K562 (cell line): ENCODE data around the gene HOATZ. TPM values are rescaled to one million over a fixed set of nuclear protein-coding genes. Genes with fewer than 3 reads are reported as not detected.

Experiments used
- ARHGAP35 ChIP-seq: fragments of 450-650 bp; IDR thresholded peaks from 2 replicates; pipeline ENCODE4 v1.6.1; 2018; ENCODE audit not compliant: partially characterized antibody
- GTF2B ChIP-seq: IDR thresholded peaks from 2 replicates; pipeline ENCODE4 v1.6.1; 2011; ENCODE audit not compliant: insufficient read length; ENCODE audit errors: extremely low read depth
- SRSF1 ChIP-seq: fragments of 200-400 bp; formaldehyde crosslinking; IDR thresholded peaks from 2 replicates; pipeline ENCODE4 v1.6.1; 2017; ENCODE audit warnings: mild to moderate bottlenecking, low read depth, low read length, moderate library complexity
- XRCC5 ChIP-seq: fragments of 200-400 bp; formaldehyde crosslinking; IDR thresholded peaks from 2 replicates; pipeline ENCODE4 v1.6.1; 2017; ENCODE audit warnings: low read depth, mild to moderate bottlenecking, low read length
- ZNF121 ChIP-seq: sonication (generic); formaldehyde crosslinking; conservative IDR thresholded peaks from 2 replicates; pipeline ENCODE4 v1.8.0; 2022; ENCODE audit warnings: missing genetic modification reagents
- ZNF57 ChIP-seq: fragments of 450-650 bp; formaldehyde crosslinking; IDR thresholded peaks from 2 replicates; pipeline ENCODE4 v1.4.0; 2020; ENCODE audit warnings: mild to moderate bottlenecking, moderate library complexity
- polyA plus RNA-seq, 8 experiments: library from polyadenylated mRNA; depleted of rRNA in 4 of 8; stranded (reverse) in 5 of 8; unstranded in 3 of 8; fragments of >200 nt; fragmentation: Nextera tagmentation in 2 of 8; fragmentation: Illumina TruSeq in 1 of 8; extraction: Ambion mirVana in 2 of 8; extraction: Trizol in 1 of 8; gene quantifications; 2 replicates each; pipeline versions ENCODE4 v1.2.1 to v1.2.3, GENCODE V29; 2011 to 2014; ENCODE audit warnings: inconsistent platforms in 1 of 8, missing spikeins in 1 of 8
- total RNA-seq, 7 experiments: library from RNA; depleted of rRNA in 6 of 7; stranded (reverse); fragments of >200 nt in 6 of 7; fragmentation: Illumina TruSeq in 2 of 7; extraction: Trizol in 2 of 7; gene quantifications; 2 replicates each; pipeline versions ENCODE4 v1.2.1 to v1.2.3, GENCODE V29; 2011 to 2021; ENCODE audit warnings: low replicate concordance in 1 of 7
- TF ChIP-seq, protein P1 (sequence below): fragments of 250-450 bp; sonication (Bioruptor Pico); IDR thresholded peaks from 2 replicates; pipeline ENCODE4 v1.9.0; 2021; ENCODE audit warnings: mild to moderate bottlenecking, inconsistent platforms
- TF ChIP-seq, protein P2 (sequence below): fragments of 450-650 bp; IDR thresholded peaks from 2 replicates; pipeline ENCODE4 v1.6.1; 2016; ENCODE audit warnings: mild to moderate bottlenecking, moderate library complexity
- TF ChIP-seq, protein P3 (sequence below): fragments of 450-650 bp; conservative IDR thresholded peaks from 2 replicates; pipeline ENCODE4 v1.6.1; 2016; ENCODE audit warnings: missing genetic modification characterization, low read depth, mild to moderate bottlenecking, control low read depth, missing compliant biosample characterization

The HOATZ gene
- total and polyA plus RNA-seq, 9 of the 15 experiments (the other 6 are each of a cell fraction or from before 2014, with no cell fraction given): not detected

- TF ChIP-seq, protein P1, sequence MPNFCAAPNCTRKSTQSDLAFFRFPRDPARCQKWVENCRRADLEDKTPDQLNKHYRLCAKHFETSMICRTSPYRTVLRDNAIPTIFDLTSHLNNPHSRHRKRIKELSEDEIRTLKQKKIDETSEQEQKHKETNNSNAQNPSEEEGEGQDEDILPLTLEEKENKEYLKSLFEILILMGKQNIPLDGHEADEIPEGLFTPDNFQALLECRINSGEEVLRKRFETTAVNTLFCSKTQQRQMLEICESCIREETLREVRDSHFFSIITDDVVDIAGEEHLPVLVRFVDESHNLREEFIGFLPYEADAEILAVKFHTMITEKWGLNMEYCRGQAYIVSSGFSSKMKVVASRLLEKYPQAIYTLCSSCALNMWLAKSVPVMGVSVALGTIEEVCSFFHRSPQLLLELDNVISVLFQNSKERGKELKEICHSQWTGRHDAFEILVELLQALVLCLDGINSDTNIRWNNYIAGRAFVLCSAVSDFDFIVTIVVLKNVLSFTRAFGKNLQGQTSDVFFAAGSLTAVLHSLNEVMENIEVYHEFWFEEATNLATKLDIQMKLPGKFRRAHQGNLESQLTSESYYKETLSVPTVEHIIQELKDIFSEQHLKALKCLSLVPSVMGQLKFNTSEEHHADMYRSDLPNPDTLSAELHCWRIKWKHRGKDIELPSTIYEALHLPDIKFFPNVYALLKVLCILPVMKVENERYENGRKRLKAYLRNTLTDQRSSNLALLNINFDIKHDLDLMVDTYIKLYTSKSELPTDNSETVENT (CRISPR knock-in tag): no peak
- no peak for TF ChIP-seq ZNF121 (CRISPR knock-in tag)
- TF ChIP-seq SRSF1: no peak
- TF ChIP-seq GTF2B: no peak
- TF ChIP-seq, protein P2, sequence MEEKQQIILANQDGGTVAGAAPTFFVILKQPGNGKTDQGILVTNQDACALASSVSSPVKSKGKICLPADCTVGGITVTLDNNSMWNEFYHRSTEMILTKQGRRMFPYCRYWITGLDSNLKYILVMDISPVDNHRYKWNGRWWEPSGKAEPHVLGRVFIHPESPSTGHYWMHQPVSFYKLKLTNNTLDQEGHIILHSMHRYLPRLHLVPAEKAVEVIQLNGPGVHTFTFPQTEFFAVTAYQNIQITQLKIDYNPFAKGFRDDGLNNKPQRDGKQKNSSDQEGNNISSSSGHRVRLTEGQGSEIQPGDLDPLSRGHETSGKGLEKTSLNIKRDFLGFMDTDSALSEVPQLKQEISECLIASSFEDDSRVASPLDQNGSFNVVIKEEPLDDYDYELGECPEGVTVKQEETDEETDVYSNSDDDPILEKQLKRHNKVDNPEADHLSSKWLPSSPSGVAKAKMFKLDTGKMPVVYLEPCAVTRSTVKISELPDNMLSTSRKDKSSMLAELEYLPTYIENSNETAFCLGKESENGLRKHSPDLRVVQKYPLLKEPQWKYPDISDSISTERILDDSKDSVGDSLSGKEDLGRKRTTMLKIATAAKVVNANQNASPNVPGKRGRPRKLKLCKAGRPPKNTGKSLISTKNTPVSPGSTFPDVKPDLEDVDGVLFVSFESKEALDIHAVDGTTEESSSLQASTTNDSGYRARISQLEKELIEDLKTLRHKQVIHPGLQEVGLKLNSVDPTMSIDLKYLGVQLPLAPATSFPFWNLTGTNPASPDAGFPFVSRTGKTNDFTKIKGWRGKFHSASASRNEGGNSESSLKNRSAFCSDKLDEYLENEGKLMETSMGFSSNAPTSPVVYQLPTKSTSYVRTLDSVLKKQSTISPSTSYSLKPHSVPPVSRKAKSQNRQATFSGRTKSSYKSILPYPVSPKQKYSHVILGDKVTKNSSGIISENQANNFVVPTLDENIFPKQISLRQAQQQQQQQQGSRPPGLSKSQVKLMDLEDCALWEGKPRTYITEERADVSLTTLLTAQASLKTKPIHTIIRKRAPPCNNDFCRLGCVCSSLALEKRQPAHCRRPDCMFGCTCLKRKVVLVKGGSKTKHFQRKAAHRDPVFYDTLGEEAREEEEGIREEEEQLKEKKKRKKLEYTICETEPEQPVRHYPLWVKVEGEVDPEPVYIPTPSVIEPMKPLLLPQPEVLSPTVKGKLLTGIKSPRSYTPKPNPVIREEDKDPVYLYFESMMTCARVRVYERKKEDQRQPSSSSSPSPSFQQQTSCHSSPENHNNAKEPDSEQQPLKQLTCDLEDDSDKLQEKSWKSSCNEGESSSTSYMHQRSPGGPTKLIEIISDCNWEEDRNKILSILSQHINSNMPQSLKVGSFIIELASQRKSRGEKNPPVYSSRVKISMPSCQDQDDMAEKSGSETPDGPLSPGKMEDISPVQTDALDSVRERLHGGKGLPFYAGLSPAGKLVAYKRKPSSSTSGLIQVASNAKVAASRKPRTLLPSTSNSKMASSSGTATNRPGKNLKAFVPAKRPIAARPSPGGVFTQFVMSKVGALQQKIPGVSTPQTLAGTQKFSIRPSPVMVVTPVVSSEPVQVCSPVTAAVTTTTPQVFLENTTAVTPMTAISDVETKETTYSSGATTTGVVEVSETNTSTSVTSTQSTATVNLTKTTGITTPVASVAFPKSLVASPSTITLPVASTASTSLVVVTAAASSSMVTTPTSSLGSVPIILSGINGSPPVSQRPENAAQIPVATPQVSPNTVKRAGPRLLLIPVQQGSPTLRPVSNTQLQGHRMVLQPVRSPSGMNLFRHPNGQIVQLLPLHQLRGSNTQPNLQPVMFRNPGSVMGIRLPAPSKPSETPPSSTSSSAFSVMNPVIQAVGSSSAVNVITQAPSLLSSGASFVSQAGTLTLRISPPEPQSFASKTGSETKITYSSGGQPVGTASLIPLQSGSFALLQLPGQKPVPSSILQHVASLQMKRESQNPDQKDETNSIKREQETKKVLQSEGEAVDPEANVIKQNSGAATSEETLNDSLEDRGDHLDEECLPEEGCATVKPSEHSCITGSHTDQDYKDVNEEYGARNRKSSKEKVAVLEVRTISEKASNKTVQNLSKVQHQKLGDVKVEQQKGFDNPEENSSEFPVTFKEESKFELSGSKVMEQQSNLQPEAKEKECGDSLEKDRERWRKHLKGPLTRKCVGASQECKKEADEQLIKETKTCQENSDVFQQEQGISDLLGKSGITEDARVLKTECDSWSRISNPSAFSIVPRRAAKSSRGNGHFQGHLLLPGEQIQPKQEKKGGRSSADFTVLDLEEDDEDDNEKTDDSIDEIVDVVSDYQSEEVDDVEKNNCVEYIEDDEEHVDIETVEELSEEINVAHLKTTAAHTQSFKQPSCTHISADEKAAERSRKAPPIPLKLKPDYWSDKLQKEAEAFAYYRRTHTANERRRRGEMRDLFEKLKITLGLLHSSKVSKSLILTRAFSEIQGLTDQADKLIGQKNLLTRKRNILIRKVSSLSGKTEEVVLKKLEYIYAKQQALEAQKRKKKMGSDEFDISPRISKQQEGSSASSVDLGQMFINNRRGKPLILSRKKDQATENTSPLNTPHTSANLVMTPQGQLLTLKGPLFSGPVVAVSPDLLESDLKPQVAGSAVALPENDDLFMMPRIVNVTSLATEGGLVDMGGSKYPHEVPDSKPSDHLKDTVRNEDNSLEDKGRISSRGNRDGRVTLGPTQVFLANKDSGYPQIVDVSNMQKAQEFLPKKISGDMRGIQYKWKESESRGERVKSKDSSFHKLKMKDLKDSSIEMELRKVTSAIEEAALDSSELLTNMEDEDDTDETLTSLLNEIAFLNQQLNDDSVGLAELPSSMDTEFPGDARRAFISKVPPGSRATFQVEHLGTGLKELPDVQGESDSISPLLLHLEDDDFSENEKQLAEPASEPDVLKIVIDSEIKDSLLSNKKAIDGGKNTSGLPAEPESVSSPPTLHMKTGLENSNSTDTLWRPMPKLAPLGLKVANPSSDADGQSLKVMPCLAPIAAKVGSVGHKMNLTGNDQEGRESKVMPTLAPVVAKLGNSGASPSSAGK: no peak
- TF ChIP-seq XRCC5: no peak
- no peak for TF ChIP-seq ARHGAP35
- TF ChIP-seq ZNF57: no peak
- TF ChIP-seq, protein P3, sequence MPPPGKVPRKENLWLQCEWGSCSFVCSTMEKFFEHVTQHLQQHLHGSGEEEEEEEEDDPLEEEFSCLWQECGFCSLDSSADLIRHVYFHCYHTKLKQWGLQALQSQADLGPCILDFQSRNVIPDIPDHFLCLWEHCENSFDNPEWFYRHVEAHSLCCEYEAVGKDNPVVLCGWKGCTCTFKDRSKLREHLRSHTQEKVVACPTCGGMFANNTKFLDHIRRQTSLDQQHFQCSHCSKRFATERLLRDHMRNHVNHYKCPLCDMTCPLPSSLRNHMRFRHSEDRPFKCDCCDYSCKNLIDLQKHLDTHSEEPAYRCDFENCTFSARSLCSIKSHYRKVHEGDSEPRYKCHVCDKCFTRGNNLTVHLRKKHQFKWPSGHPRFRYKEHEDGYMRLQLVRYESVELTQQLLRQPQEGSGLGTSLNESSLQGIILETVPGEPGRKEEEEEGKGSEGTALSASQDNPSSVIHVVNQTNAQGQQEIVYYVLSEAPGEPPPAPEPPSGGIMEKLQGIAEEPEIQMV: no peak
Measured at GRCh38 chr11:111531136-111531535, 16.6 kb downstream of the HOATZ start (continued).
